ENCODE measurements around the gene IRF2BPL.

DNA sequence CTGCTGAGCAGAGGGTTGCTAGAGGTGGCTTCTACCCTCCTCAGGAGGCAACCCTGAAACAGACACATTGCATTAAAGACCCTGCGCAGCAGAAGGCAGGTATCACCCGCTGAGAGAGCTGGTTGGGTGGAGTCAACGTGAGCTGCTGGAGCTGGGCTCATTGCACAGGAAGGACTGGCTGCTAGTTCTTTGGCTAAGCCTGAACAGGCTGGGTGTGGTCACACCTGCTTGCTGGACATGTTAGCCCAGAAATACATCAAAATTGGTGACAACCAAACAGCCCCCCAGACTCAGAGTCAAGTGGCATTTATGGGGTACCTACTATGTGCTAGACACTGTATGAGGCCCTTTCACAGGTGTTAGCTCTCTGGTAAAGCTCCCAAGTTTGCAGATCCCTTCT is 33.8 kb upstream of the IRF2BPL start:
- TF ChIP-seq POLR2A (IDR thresholded peaks at IDR 0.05) (no peak), POLR2AphosphoS5 (IDR thresholded peaks at IDR 0.05) (no peak)
- TF ChIP-seq, protein P1, sequence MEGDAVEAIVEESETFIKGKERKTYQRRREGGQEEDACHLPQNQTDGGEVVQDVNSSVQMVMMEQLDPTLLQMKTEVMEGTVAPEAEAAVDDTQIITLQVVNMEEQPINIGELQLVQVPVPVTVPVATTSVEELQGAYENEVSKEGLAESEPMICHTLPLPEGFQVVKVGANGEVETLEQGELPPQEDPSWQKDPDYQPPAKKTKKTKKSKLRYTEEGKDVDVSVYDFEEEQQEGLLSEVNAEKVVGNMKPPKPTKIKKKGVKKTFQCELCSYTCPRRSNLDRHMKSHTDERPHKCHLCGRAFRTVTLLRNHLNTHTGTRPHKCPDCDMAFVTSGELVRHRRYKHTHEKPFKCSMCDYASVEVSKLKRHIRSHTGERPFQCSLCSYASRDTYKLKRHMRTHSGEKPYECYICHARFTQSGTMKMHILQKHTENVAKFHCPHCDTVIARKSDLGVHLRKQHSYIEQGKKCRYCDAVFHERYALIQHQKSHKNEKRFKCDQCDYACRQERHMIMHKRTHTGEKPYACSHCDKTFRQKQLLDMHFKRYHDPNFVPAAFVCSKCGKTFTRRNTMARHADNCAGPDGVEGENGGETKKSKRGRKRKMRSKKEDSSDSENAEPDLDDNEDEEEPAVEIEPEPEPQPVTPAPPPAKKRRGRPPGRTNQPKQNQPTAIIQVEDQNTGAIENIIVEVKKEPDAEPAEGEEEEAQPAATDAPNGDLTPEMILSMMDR (IDR thresholded peaks at IDR 0.05) = no peak

All from transverse colon (tissue), 4 donors.